B cell (primary cell): ENCODE data around the gene PGAM2. TPM values are rescaled to one million over a fixed set of nuclear protein-coding genes. Genes with fewer than 3 reads are reported as not detected.

Experiments used
- ATAC-seq: fragments of 200-7000 bp; cut with Tn5 transposase; one replicate; pipeline ENCODE4 v1.10.0; 2021; ENCODE audit warnings: low read depth, mild to moderate bottlenecking, moderate number of reproducible peaks, moderate library complexity
- CTCF ChIA-PET: fragments of 350-600 bp; sonication (Branson Sonifier 250); formaldehyde crosslinking; loops from one replicate; lab custom pipeline; 2021; ENCODE audit warnings: antibody characterized with exemption, inconsistent platforms; lab: Charles Lee
- POLR2A ChIA-PET: fragments of 350-600 bp; sonication (Branson Sonifier 250); formaldehyde crosslinking; loops from one replicate; lab custom pipeline; 2021; ENCODE audit warnings: antibody characterized with exemption; lab: Charles Lee
- DNase-seq: peaks from one replicate; pipeline ENCODE4 v3.0.0; 2013
- H2AFZ ChIP-seq: 2 replicates; pipeline ENCODE4 v1.6.1; 2012; ENCODE audit warnings: mild to moderate bottlenecking, low read depth, low read length; ENCODE audit not compliant: insufficient read depth, poor library complexity, severe bottlenecking
- H3K27ac ChIP-seq, 2 donors: 1 replicate in 1 of 2; 2 replicates in 1 of 2; pipeline ENCODE4 v1.5.1; 2012 to 2013; ENCODE audit warnings: low read length in 2 of 2, mild to moderate bottlenecking in 2 of 2, moderate library complexity in 1 of 2
- H3K27me3 ChIP-seq, 4 experiments: fragments of 200-600 bp in 1 of 4; sonication (generic) in 1 of 4; replicated peaks in 1 of 4; 1 replicate in 2 of 4; 2 replicates in 2 of 4; pipeline versions ENCODE4 v1.6.1 to v1.7.0; 2013 to 2016; ENCODE audit warnings: low read length in 3 of 4, mild to moderate bottlenecking in 2 of 4, mixed read lengths in 1 of 4, moderate library complexity in 1 of 4; ENCODE audit not compliant: insufficient read depth in 4 of 4, control insufficient read depth in 3 of 4; ENCODE audit errors: control extremely low read depth in 1 of 4
- H3K36me3 ChIP-seq, 2 experiments: replicated peaks in 1 of 2; 1 replicate in 1 of 2; 2 replicates in 1 of 2; pipeline versions ENCODE4 v1.6.1 to v1.7.1; 2013; ENCODE audit warnings: low read length in 1 of 2; ENCODE audit not compliant: insufficient read depth in 2 of 2, control insufficient read depth in 1 of 2; ENCODE audit errors: control extremely low read depth in 1 of 2, extremely low read depth in 1 of 2
- H3K4me1 ChIP-seq, 2 donors: fragments of 200-600 bp in 1 of 2; sonication (generic) in 1 of 2; 1 replicate in 1 of 2; 2 replicates in 1 of 2; pipeline versions ENCODE4 v1.5.1 to v1.6.1; 2013 to 2017; ENCODE audit warnings: low read length in 2 of 2; ENCODE audit not compliant: control insufficient read depth in 2 of 2, insufficient read depth in 2 of 2
- H3K4me2 ChIP-seq: replicated peaks from 2 replicates; pipeline ENCODE3; 2012; ENCODE audit warnings: mild to moderate bottlenecking, low read depth, low read length; ENCODE audit not compliant: poor library complexity, severe bottlenecking
- H3K4me3 ChIP-seq, 5 experiments: fragments of 200-600 bp in 1 of 5; sonication (generic) in 1 of 5; 1 replicate in 3 of 5; 2 replicates in 2 of 5; pipeline versions ENCODE4 v1.5.1 to v1.7.0; 2011 to 2016; ENCODE audit warnings: low read length in 4 of 5, mild to moderate bottlenecking in 4 of 5, low read depth in 2 of 5, control low read depth in 1 of 5, moderate library complexity in 1 of 5; ENCODE audit not compliant: insufficient read depth in 1 of 5; ENCODE audit errors: control extremely low read depth in 1 of 5, extremely low read depth in 1 of 5
- H3K79me2 ChIP-seq: fragments of 200-600 bp; sonication (generic); one replicate; pipeline ENCODE4 v1.6.0; 2016; ENCODE audit warnings: low read length; ENCODE audit not compliant: control insufficient read depth, insufficient read depth
- H3K9ac ChIP-seq: fragments of 200-600 bp; sonication (generic); 2 replicates; pipeline ENCODE4 v1.6.1; 2017; ENCODE audit warnings: mild to moderate bottlenecking, low read length, moderate library complexity
- H3K9me3 ChIP-seq, 3 donors: one replicate each; pipeline versions ENCODE4 v1.6.1 to v1.7.1; 2013; ENCODE audit warnings: low read length in 2 of 3; ENCODE audit not compliant: control insufficient read depth in 2 of 3, insufficient read depth in 1 of 3; ENCODE audit errors: control extremely low read depth in 1 of 3
- H4K20me1 ChIP-seq: 2 replicates; pipeline ENCODE4 v1.6.0; 2012; ENCODE audit warnings: mild to moderate bottlenecking, low read length; ENCODE audit not compliant: insufficient read depth, control insufficient read depth, poor library complexity, severe bottlenecking
- H3K27ac Mint-ChIP-seq: one replicate; pipeline ENCODE4 v1.8.0; 2021; ENCODE audit warnings: mixed read lengths
- H3K27me3 Mint-ChIP-seq: one replicate; pipeline ENCODE4 v1.8.0; 2021; ENCODE audit warnings: mixed read lengths
- H3K4me1 Mint-ChIP-seq: one replicate; pipeline ENCODE4 v1.8.0; 2021; ENCODE audit warnings: mixed read lengths
- H3K4me3 Mint-ChIP-seq: one replicate; pipeline ENCODE4 v1.8.0; 2021; ENCODE audit warnings: mixed read lengths
- H3K9me3 Mint-ChIP-seq: one replicate; pipeline ENCODE4 v1.8.0; 2022; ENCODE audit warnings: mixed read lengths; ENCODE audit not compliant: insufficient read depth
- CTCF ChIP-seq: fragments of 200-600 bp; IDR thresholded peaks from one replicate; pipeline ENCODE4 v1.8.0; 2022; ENCODE audit warnings: antibody characterized with exemption, mild to moderate bottlenecking
- EZH2 ChIP-seq: IDR thresholded peaks from 2 replicates; pipeline ENCODE4 v1.6.1; 2012; ENCODE audit warnings: borderline replicate concordance, low read depth, mild to moderate bottlenecking, moderate library complexity, low read length; ENCODE audit not compliant: insufficient read depth, poor library complexity, severe bottlenecking
- WGBS: methylation state at CpG from one replicate; pipeline ENCODE4 v1.1.5; 2013; ENCODE audit warnings: missing lambda C conversion rate; ENCODE audit not compliant: insufficient coverage; 5-methylcytosine and 5-hydroxymethylcytosine counted together
- intact Hi-C: fragments of 100-400 bp; cut with micrococcal nuclease; formaldehyde crosslinking; loops from one replicate; pipeline ENCODE4 v1.10.0; 2022
- polyA plus RNA-seq: library from polyadenylated mRNA; depleted of rRNA; stranded (reverse); fragments of >200 nt; gene quantifications from 2 replicates; pipeline ENCODE4 v1.2.3, GENCODE V29; 2012
- total RNA-seq, 2 donors: library from RNA; stranded (reverse); fragments of 120-200 nt in 1 of 2; gene quantifications; 1 replicate in 1 of 2; 2 replicates in 1 of 2; pipeline versions ENCODE4 v1.2.3 to v1.2.4, GENCODE V29; 2013 to 2022

The PGAM2 gene
- total and polyA plus RNA-seq, 2 donors (not counting 1 experiment from before 2014, with no cell fraction given) = 0.69 to 3.2 TPM

- Histone ChIP-seq H4K20me1 (peaks cover 40% of the 10 kb centered on the region), H3K4me2 (peak within 1 kb of the TSS; percentile 93), H3K36me3 (peaks cover 0 to 21% of the 10 kb centered on the region in 2 experiments), H3K27ac (peak within 1 kb of the TSS; percentile 83 to 96), H3K9ac (peak within 1 kb of the TSS; percentile 87), H3K4me1 (peaks cover 51 to 60% of the 10 kb centered on the region in 2 donors), H3K9me3 (no peaks in the 10 kb centered on the region), H3K4me3 (peak within 1 kb of the TSS; percentile 86 to 96 (median 91)), H3K27me3 (no peaks in the 10 kb centered on the region), H3K79me2 (peaks cover 60% of the 10 kb centered on the region), H2AFZ (peak within 1 kb of the TSS; percentile 83)
- H3K4me3 Mint-ChIP-seq = peak within 1 kb of the TSS; percentile 98
- WGBS = under 1% methylated on average over 74 of the region's 74 CpGs
- no peak for TF ChIP-seq CTCF
- no peak for TF ChIP-seq EZH2
- no peaks in the 10 kb centered on the region for H3K27me3 Mint-ChIP-seq
- ATAC-seq = peak; percentile 42
- no peaks in the 10 kb centered on the region for H3K9me3 Mint-ChIP-seq
- POLR2A ChIA-PET = interaction anchor here (0.5 to 2.4 kb wide), 8 partner anchors 15 to 964 kb away, joined by 3 to 15 read pairs (median 4); partner anchors contain the start of gene POLM
- DNase-seq = peak; percentile 89
- intact Hi-C loops = loop anchor here (1.0 to 10.0 kb wide), 3 partner anchors 25 to 980 kb away; partner anchors contain the start of gene POLM
- H3K4me1 Mint-ChIP-seq = peaks cover 58% of the 10 kb centered on the region
- peak within 1 kb of the TSS; percentile 99 for H3K27ac Mint-ChIP-seq
- CTCF ChIA-PET = interaction anchor here (1.1 to 1.6 kb wide), 6 partner anchors 14 to 156 kb away, joined by 3 to 11 read pairs (median 4); partner anchors contain the start of gene YKT6
Observed at GRCh38 chr7:44044315-44045225, 20.8 kb downstream of the PGAM2 start, which contains the start of gene DBNL. DBNL (plus strand) TSS chr7:44044702; CDS start chr7:44044738, 36 bp downstream.
